NCI-H460 (cell line): ENCODE results near the gene PIP4P1. TPM values are rescaled to one million over a fixed set of nuclear protein-coding genes. Genes with fewer than 3 reads are reported as not detected.

Experiments used
- DNase-seq: peaks from one replicate; pipeline ENCODE4 v3.0.0-alpha.2; 2016; ENCODE audit warnings: low read depth; ENCODE audit errors: extremely low read depth
- total RNA-seq: library from RNA; depleted of rRNA; stranded (reverse); fragments of >200 nt; shearing (Covaris generic); gene quantifications from 2 replicates; pipeline ENCODE4 v1.2.3, GENCODE V29; 2014

The PIP4P1 gene
- total RNA-seq, 1 experiment from 2014 or later, result 20.6 TPM

DNA sequence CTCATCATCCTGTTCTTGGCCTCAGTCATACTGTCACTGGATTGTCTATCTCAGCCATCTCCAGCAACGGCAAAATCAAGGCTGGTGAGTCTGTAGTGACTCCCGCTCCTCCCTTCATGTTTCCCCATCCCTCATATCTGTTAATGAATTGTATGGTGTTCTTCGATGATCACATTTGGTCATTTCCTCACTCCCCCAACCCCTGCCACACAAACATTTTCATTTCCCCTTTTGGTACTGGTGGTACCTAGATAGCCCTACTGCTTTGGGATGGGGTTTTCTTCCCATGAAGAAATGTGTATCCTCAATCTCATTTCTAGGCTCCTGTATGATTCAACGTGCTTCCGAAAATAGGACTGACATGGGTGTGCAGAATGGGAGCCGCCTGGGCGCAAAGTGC lies 22.6 kb downstream of the PIP4P1 start:
- no peak for DNase-seq

DNA sequence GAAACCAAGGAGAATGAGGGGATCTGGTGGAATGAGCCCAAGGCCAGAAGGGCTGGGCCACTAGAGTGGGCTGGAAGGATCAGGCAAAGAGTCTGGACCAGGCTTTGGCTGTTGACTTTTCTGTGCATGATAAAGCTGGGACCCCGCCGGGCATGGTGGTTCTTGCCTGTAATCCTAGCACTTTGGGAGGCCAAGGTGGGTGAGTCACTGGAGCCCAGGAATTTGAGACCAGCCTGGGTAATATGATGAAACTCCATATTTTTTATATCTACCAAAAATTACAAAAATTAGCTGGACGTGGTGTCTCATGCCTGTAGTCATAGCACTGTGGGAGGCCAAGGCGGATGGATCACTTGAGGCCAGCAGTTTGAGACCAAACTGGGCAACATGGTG lies 24.9 kb downstream of the PIP4P1 start:
- DNase-seq, result no peak

DNA sequence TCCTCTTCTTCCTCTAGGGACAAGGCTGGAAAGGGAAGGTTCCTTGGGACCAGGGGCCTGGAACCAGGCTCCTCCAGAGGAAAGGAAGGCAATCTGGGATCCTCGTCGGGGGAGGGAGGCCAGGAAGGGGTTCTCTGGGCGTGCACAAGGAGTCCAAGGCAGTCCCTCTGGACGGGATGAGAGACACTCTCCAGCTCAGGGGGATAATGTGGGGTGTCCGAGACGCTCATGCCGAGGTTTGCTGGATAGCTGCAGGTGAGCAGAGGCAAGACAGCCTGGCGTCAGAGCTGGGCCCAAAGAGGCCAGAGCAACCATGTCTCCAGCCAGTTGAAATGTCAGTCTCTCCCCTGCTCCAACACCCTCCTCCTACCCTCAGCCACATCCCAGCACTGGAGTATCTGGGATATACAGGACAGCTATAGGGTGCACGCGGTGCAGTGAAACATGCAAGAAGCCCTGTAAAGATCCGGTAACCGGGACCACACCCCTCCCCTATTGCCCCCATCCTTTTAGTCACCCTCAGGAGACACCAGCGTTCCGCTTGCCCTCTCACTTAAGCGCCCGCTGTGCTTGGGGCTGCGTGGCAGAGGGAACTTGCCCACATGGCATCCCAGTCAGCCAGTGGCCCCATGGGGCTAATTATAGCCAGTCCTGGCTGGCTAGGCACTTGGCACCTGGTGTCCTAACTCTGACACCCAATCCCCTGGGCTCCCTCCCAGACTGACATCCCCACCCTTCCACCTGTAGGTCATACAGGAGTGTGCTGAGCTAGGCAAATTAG lies 25.5 kb downstream of the PIP4P1 start, which contains the start of gene KLHL33:
TSS of gene KLHL33 (minus strand) at position 585 of the 781 bp plus-strand sequence. CDS start at position 230, 355 bp downstream.
- no peak for DNase-seq

DNA sequence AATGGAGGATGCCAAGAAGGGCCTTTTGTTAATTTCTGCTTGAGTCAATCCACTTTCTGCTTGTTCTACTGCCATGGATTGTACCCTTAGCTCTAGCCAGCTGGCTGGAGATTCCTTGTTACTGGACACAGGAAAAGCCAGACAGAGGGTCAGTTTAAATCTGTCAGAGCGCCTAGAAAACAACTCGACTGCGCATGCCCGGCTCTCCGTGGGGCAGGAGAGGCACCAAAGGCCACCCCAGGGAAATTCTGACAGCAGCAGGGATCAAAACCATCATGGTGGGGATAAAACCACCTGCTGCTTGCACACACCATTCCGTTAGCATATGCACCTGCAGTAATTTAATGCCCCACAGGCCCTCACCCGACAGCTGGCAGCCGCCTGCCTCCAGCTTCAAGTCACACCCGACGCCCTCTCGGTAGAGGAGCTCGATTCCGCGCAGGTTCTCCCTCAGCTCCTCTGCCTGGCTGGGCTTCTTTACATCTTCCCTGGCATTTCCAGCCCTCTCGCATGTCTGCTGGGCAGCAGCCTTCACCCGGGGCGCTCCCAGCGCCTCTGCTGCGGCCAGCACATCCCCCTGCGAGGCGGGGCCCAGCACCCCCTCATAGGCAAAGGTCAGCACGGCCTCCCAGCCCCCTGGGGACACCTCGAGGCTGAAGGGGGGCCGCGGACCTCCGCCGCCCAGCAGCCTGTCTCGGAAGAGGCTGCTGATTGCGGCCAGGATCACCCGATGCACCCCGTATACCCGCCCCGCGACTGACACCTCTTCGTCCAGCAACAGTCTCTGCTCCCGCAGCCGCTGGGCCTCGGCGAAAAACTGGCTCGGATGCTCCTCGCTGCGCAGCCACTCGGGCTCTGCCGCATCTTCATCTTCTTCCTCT lies 26.3 kb downstream of the PIP4P1 start:
- DNase-seq, result no peak

DNA sequence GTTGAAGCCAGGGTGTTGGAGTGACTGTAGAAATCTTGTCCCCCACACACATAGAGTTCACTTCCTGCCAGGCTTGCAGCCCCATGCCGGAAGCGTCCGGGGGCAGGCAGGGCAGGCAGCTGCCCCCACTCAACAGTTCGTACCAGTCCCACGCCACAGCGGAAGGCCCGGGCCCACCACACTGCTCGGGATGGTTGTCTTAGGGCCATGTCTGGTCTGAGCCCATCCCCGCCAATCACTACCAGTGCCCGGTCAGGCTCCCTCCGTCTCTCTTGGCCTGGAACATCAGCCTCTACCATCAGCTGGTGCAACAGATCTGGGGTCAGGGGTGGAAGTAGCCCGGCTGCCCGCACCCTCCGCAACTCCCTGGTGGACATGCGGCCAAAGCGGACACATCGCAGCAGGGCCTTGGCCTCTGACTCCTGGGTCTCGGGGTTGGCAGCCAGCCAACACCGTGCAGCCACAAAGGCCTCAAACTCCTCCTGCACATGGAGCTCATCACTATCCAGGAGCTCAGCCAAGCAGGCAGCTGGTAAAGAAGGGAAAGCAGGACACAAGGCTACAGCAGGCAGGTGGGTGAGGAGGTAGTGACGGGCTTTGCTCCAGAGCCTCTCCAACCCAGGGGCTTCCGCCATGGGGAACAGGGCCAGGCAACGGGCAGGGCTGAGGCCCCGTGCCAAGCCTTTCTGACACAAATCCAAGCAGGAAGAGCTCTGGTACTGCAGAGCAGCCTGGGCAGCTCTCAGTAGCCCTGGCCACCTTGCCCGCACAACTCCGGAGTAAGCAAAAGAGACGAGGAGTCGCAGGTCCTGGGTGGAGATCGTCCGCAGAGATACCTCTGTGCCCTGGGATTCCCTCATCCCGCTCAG lies 31.2 kb downstream of the PIP4P1 start:
- DNase-seq, result no peak

DNA sequence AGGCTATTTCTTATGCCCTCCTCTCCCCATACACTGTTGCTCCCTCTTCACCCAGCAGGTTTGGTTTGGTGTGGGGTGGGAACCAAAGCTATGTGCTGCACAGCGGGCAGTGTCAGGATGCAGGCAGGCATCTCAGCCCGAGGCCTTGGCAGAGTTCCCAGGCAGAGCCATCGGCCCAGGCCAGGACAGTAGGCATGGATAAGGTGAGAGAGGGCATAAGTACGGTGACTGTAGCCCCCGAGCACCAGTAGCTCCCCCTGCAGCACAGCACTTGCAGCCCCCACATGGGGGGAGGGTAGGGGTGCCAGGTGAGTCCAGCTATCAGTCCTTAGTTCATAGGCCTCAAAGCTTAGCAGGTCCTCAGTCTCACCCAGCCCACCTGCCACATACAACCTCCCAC lies 32.4 kb downstream of the PIP4P1 start:
- DNase-seq, result no peak

DNA sequence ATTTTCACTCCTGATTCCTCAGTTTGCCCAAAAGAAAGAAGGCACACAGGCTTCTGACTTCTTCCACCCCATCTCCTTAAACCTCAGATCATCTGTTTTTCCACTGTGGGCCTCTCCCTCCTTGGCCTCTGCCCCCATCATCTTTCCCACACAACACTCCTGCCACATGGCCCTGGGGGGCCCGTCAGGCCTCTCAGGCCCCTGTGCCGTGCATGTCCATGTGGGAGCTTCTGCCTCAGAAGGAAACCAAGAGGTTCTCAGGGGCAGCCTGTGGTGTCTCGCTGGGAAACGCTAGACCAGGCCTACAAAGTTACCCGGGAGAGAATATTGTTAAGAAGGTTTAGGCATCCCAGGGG lies 33.2 kb downstream of the PIP4P1 start:
- DNase-seq, result no peak

DNA sequence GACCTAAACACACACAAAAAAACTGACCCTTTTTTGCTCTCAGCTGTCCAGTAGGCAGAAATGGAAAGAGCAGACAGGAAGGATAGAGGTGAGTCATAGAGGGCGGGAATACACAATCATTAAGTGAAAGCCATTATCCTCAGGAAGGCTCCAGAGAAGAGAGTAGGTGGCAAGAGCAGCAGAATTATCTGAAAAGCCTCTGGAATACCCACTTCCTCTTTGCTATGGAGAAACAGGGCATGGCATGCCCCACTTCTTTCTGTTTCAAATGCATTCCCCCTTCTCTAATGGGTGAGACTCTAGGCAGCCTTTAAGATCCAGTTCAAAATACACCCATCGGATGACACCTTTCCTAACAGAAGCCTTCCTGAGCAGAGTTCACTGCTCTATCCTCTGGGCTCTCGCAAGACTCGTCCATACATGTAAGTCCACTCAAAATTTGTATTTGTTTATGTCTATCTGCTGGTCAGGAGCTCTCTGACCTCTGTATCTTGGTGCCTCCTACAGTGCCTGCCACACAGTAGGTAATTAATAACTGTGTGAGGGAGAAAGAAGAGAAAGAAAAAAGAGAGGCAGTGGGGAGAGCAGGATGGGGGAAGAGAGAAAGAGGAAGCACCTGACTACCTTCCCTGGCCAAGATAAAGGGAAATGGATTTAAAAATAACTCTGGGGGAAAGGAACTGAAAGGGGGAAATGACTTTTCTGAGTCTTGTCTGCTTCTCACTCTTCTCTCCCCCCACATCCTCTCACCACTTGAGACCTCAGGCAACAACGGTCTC lies 33.8 kb downstream of the PIP4P1 start:
- peak; percentile 33 for DNase-seq

DNA sequence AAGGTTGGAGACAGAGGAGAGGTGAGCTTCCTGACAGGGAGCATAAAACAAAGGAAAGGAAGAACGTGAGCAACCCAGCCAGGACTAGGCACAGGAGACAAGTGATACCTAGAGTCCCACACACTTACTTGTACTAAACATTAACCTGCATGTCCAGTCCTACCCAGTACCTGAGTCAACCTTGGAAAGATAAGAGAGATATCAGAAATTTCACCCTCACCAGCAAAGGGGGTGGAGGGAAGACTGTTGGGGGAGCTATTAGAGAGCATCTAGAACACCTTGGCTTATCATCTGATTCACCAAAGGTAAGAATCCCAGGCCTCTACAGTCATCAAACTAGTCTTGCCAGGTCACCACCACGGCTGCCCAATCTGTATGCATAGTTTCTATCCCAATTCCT lies 36.4 kb downstream of the PIP4P1 start:
- DNase-seq, result no peak

DNA sequence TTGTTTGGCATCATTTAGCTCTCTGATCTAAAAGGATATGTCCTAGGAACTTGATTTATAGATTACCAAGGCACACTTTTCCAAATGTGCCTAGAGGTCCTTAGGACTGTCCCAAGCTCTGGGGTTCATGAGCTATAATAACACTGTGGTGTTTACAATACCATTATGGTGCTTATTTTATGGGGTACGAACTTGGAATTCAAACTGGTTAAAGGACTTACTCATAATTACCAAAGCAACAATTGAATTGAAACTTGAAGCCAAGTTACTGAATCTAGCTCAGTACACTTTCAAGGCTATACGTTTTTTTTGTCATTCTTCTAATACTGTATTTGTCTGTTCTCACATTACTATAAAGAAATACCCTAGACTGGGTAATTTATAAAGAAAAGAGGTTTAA lies 38.3 kb downstream of the PIP4P1 start:
- no peak for DNase-seq

DNA sequence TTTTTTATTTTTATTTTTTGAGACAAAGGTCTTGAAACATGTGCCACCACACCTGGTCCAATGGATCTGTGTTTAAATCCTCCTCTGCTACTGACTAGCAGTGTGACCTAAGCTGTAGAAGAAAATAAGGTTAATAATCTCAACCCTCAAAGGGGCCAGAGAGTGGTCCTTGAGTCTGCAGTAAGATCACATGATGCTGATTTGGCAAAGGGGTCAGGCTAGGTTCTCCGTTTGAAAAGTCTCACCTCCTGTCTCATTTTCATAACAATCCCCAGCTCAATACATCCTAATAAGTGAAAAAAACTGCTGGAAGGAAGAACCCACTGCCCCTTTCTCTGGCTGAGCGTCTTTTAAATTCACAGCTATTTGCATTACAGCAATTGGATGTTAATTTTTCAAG lies 40.0 kb downstream of the PIP4P1 start:
- DNase-seq, result no peak

DNA sequence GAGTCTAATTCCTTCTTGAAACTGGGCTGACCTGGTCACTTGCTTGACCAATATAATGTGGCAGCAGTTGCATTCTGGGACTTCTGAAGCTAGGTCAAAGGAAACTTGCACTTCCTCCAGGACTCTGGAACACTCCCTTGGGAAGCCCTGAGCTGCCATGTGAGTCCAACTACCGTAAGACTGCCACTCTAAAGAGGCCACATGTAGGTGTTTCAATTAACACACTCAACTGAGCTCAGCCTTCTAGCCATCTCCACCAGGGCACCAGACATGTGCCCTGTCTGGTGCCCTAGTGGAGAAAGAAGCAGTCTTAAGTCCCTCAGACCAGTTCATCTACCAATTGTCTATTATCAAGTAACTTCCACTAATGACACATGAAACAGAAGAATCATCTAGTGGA lies 41.8 kb downstream of the PIP4P1 start:
- no peak for DNase-seq

DNA sequence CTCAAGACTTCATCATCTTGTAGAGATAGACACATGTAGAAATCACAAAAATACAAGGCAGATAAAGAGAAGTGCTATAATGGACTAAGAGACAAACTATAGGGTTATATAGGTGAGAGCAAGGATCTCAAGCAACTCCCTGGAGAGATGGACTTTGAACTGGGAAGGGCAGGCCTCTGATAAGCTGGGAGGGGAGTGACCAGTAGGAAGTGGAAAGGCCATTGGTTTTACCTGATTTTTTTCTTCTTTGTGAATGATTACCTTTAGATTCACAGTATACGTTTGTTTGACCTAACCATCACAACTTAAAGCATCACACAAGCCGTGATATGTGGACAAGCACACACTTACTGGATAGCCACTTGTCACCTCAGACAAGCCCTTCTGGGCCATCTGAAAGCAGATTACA lies 42.7 kb downstream of the PIP4P1 start:
- no peak for DNase-seq

DNA sequence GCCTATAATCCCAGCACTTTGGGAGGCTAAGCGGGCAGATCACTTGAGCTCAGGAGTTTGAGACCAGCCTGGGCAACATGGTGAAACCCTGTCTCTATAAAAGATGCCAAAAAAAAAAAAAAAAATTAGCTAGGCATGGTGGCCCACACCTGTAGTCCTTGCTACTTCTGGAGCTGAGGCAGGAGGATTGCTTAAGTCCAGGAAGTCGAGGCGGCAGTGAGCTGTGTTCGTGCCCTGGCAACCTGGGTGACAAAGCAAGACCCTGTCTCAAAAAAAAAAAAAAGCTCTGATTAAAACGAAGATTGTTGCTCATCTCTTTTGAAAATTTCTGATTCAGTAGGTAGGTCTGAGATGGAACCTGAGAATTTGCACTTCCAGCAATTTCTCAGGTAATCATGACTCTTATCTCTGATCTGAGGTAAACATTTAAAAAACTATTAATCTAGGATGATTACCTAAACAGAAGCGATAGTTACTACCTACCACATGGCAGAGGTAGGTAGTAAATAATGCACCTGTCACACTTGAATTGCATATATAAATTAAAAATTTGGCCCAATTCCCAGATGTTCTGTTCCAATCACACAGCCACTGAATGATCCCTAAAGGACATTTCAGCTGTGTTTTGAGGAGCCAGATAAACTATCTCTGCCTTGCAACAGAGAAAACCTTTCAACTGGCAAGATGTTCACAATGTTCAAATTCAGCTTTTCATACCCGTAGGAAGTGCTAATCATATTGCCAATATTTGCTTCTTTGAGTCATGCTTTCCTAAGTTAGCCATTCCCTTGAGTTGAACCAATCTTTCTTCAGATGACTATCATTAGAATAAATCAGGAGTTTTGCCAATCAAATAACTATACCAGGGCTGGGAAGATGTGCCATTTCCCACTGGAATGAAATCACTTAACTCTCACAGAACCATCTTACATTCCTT lies 43.7 kb downstream of the PIP4P1 start:
- no peak for DNase-seq

DNA sequence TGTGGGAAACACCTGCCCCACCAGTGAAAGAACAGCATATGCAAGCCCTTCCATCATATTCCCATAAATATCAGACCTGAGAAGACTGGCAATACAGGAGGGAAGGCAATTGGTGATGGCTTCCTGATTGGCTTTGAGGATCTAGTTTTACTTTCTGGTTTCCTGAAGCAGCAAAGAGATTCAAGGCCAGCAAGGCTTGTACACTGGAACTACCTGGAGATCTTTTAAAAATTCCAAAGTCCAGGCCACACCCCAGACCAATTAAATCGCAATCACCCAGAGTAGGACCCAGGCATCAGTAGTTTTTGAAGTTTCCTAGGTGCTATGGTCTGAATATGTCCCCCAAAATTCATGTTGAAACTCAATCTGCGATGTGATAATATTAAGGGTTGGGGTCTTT lies 45.0 kb downstream of the PIP4P1 start:
- no peak for DNase-seq

DNA sequence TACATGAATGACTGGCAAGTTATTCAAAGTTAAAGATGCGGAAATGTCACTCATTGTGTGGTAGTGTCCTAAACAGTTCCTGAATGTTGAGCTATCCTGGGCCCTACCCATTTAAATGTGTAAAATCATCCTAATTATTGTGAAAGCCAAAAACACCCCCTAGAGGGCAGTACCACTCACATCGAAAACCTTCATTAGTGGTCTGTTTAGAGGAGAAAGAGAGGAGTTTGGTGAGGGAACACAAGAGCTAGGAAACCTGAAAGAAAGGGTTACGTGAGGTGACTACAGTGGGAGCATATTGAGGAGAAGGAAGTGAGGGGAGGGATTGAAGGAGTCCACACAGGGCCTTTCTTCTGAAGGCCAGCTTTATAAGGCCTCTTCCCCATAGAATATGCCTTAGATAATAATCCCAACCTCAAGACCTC lies 45.4 kb downstream of the PIP4P1 start:
- peak; percentile 54 for DNase-seq

DNA sequence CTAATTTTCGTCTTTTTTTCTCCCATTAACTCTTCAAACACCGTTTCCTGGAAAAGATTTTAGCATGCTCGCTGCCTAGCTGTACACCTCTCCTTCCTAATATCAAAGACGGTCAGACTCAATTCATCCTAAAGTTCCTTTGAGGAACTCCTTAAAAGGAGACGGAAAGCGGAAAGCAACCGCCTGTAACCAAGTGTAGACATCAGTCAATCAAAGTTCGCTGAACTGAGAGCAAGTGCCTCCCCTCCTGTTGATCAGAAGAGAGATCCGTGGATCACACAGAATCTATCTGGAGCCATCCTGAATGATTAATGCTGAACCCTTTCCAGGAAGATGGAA lies 47.5 kb downstream of the PIP4P1 start:
- peak; percentile 4 for DNase-seq

DNA sequence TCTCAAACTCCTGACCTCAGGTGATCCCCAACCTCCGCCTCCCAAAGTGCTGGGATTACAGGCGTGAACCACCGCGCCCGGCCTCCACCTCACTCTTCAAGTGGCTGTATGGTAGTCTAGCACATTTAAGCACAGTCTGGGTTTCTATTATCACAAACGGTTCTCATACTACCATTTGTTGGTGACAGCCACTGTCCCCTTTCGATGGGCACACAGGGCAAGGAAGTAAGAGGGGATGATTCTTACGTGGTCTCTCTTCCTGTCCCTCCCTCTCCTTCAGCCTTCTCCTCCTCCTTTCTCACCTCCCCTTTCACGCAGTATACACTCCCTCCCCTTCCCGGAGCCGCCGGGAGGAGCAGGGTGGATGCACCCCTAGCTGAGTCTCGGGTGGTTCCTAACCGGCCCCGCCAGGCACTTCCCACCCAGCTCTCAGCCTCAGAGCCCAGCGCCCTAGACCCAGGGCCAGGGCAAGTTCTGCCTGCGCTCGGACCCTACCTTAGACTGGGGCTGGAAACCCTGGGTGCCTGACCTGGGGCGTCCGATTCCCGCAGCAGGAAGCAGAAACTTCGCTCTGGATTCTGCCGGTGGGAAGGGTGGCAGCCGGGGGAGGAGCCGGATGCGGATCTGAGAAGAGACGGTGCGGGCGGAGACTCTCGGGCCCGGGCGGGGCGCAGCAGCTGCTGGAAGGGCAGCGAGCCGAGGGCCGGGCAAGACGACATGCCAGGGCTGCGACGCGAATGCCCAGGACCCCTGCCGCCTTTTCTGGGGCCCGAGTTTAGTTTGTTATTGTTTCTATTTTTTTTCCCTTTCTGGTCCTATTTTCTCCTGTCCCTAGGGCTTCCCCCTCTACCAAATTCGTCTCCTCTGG lies 48.1 kb downstream of the PIP4P1 start, which contains the start of gene TEP1:
TSS of gene TEP1 (minus strand) at position 626 of the 868 bp plus-strand sequence. CDS start 5,062 bp downstream, outside the sequence.
- peak; percentile 82 for DNase-seq
